Skeletal muscle tissue (tissue), 4 donors: ENCODE data around the gene GRM4. TPM values are rescaled to one million over a fixed set of nuclear protein-coding genes. Genes with fewer than 3 reads are reported as not detected.
"Not testable (repeated sequence)": the region's sequence is repeated elsewhere in the genome, so short reads cannot be mapped to it uniquely, and the experiment has no call there.

Experiments used
- H3K27ac ChIP-seq: one replicate; pipeline ENCODE4 v1.7.0; 2013; ENCODE audit warnings: mild to moderate bottlenecking, low read depth, low read length, inconsistent platforms
- H3K27me3 ChIP-seq, 3 donors: one replicate each; pipeline ENCODE4 v1.7.0; 2013; ENCODE audit warnings: low read length in 3 of 3; ENCODE audit not compliant: control insufficient read depth in 3 of 3, insufficient read depth in 3 of 3
- H3K36me3 ChIP-seq, 3 donors: one replicate each; pipeline ENCODE4 v1.7.0; 2013; ENCODE audit warnings: low read length in 3 of 3; ENCODE audit not compliant: control insufficient read depth in 3 of 3, insufficient read depth in 3 of 3
- H3K4me1 ChIP-seq, 3 donors: one replicate each; pipeline ENCODE4 v1.7.0; 2013; ENCODE audit warnings: low read length in 3 of 3, mild to moderate bottlenecking in 3 of 3; ENCODE audit not compliant: control insufficient read depth in 3 of 3, insufficient read depth in 3 of 3
- H3K4me3 ChIP-seq, 3 donors: one replicate each; pipeline ENCODE4 v1.7.0; 2013; ENCODE audit warnings: low read length in 3 of 3
- H3K9ac ChIP-seq, 3 donors: one replicate each; pipeline ENCODE4 v1.7.0; 2013; ENCODE audit warnings: low read length in 3 of 3, mild to moderate bottlenecking in 3 of 3, moderate library complexity in 2 of 3, low read depth in 1 of 3
- H3K9me3 ChIP-seq, 3 donors: one replicate each; pipeline ENCODE4 v1.7.0; 2013; ENCODE audit warnings: low read length in 3 of 3; ENCODE audit not compliant: control insufficient read depth in 3 of 3
- total RNA-seq: library from RNA; depleted of rRNA; stranded (reverse); fragments of >200 nt; gene quantifications from one replicate; pipeline ENCODE4 v1.2.3, GENCODE V29; 2014
- donor health status: Osteomylitis.

GRM4 gene
- total RNA-seq, 1 donor from 2014 or later = 1.6 TPM

DNA sequence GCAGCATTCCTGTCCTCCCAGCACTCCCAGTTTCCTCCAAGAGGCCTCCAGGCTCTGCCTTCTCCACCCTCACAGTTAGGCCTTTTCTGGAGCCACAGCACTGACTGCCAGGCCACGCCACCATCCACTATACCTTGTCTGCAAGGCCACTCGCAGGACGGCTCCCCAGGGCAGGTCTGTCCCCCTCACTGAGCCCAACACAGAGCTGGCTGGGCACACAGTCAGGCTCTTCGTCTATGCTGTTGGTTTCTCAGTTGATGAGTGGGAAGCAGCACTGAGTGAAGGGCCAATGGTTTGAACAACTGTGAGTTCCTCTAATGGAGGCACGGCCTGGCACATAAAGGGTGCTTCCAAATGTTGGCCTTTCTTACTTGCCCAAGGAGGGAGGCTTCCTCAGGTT is 95.2 kb downstream of the GRM4 start:
- no peak overlapping the region for H3K27ac ChIP-seq
- H3K9ac ChIP-seq = no peak overlapping the region
- H3K36me3 ChIP-seq = no peaks in the 10 kb centered on the region
- no peaks in the 10 kb centered on the region for H3K4me1 ChIP-seq
- peaks cover 0 to 43% (median 26%) of the 10 kb centered on the region in 3 donors for H3K27me3 ChIP-seq
- no peak overlapping the region for H3K4me3 ChIP-seq
- H3K9me3 ChIP-seq = no peaks in the 10 kb centered on the region

DNA sequence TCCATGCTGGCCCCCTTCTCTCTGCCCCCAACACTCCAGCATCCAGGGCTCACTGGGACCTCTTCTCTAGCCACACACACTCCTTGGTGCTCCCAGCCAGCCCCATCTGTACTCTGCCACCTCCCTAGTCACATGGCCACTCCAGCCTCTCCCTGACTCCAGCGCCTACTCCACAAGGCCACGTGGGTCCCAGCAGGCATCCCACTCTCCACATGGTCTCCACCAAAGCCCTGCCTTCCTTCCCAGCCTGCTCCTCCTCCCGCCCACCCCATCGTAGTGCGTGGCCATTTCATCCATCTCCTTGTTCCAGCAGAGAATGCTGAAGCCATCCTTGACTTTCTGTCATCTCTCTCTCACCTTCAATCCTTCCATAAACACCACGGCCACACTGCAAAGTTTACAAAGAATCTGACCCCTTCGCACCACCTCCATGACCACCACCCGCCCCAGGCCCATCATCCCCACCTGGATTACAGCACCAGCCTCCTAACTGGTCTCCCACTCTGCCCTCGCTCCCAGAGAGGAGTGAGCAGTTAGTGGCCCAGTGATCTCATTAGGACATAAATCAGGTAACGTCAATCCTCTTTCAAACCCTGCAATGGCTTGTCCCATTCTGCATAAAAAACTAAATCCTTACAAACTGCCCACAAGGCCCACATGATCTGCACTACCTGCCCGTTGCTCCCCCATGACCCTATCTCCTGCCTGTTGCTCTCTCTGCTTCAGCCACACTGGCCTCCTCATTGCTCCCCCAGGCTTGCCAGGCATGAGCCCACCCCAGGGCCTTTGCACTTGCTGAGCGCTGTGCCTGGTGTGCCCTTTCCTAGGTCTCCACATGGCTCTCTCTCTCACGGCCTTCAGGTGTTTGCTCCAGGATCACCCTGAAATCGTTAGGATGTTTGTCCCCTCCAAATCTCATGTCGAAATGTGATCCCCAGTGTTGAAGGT is 96.2 kb downstream of the GRM4 start:
- no peak overlapping the region for H3K4me3 ChIP-seq
- H3K4me1 ChIP-seq = no peaks in the 10 kb centered on the region
- no peak overlapping the region for H3K9ac ChIP-seq
- peaks cover 0 to 45% (median 22%) of the 10 kb centered on the region in 3 donors for H3K27me3 ChIP-seq
- no peaks in the 10 kb centered on the region for H3K36me3 ChIP-seq
- H3K9me3 ChIP-seq = no peaks in the 10 kb centered on the region
- no peak overlapping the region for H3K27ac ChIP-seq

GRCh38 chr6:34047913-34048867 is 97.7 kb downstream of the GRM4 start:
- Histone ChIP-seq H3K27me3 (peaks cover 3 to 37% (median 22%) of the 10 kb centered on the region in 3 donors), H3K4me1 (no peaks in the 10 kb centered on the region), H3K4me3 (no peak overlapping the region), H3K9ac (no peak overlapping the region), H3K36me3 (no peaks in the 10 kb centered on the region), H3K9me3 (no peaks in the 10 kb centered on the region), H3K27ac (no peak overlapping the region)

GRCh38 chr6:34046617-34047016 is 99.3 kb downstream of the GRM4 start:
- Histone ChIP-seq H3K9ac (no peak overlapping the region), H3K9me3 (no peaks in the 10 kb centered on the region), H3K4me3 (no peak overlapping the region), H3K27me3 (peaks cover 3 to 35% (median 16%) of the 10 kb centered on the region in 3 donors), H3K4me1 (no peaks in the 10 kb centered on the region), H3K27ac (no peak overlapping the region), H3K36me3 (no peaks in the 10 kb centered on the region)

DNA sequence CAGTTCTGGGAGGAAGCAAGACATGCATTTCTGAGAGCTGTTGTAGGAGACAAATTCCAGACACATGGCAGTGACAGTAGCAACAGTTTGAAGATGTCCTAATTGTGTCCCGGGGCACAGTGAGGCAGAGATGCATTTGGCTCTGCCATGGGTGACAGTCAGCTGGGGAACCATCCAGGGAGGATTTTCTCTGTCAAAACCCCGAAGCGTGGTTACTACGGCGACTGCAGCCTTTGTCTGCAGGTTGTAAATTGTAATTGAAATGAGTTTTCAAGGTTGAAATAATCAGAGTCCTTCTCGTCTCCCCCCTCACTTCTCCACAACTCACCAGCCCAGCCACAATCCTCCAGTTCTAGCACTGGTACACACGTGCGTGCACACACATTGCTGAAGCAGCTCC is 100.1 kb downstream of the GRM4 start:
- Histone ChIP-seq H3K9ac (no peak overlapping the region), H3K4me3 (no peak overlapping the region), H3K4me1 (no peaks in the 10 kb centered on the region), H3K9me3 (no peaks in the 10 kb centered on the region), H3K36me3 (no peaks in the 10 kb centered on the region), H3K27me3 (peaks cover 3 to 32% (median 18%) of the 10 kb centered on the region in 3 donors), H3K27ac (no peak overlapping the region)

- H3K9ac ChIP-seq = no peak overlapping the region
- no peak overlapping the region for H3K4me3 ChIP-seq
- no peaks in the 10 kb centered on the region for H3K4me1 ChIP-seq
- no peaks in the 10 kb centered on the region for H3K36me3 ChIP-seq
- H3K27ac ChIP-seq = no peak overlapping the region
- H3K9me3 ChIP-seq = no peaks in the 10 kb centered on the region
- H3K27me3 ChIP-seq = peaks cover 3 to 29% (median 22%) of the 10 kb centered on the region in 3 donors
These were observed 100.8 kb downstream of the GRM4 start for GRCh38 chr6:34044945-34045595.

GRCh38 chr6:34043359-34043758 is 102.5 kb downstream of the GRM4 start:
- Histone ChIP-seq H3K4me3 (no peak overlapping the region), H3K9ac (no peak overlapping the region), H3K9me3 (no peaks in the 10 kb centered on the region), H3K4me1 (no peaks in the 10 kb centered on the region), H3K36me3 (no peaks in the 10 kb centered on the region), H3K27ac (no peak overlapping the region), H3K27me3 (peaks cover 3 to 29% (median 22%) of the 10 kb centered on the region in 3 donors)

DNA sequence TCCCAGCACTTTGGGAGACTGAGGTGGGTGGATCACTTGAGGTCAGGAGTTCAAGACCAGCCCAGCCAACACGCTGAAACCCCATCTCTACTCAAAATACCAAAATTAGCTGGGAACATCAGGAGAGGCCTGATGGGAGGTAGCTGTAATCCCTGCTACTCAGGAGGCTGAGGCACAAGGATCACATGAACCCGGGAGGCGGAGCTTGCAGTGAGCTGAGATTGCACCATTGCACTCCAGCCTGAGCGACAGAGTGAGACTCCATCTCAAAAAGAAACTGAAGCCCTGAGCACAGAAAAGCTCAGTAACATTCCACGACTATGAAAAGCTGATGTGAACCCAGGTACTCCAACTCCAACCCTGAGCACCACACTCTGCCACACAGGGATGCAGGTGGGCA is 103.9 kb downstream of the GRM4 start:
- not testable (repeated sequence) for H3K9me3 ChIP-seq, H3K4me1 ChIP-seq, H3K27ac ChIP-seq, H3K36me3 ChIP-seq, H3K4me3 ChIP-seq, H3K9ac ChIP-seq
- peaks cover 7 to 25% (median 22%) of the 10 kb centered on the region in 3 donors for H3K27me3 ChIP-seq

GRCh38 chr6:34041385-34041784 is 104.5 kb downstream of the GRM4 start:
- Histone ChIP-seq H3K27ac (no peak overlapping the region), H3K36me3 (no peaks in the 10 kb centered on the region), H3K9me3 (no peaks in the 10 kb centered on the region), H3K4me1 (no peaks in the 10 kb centered on the region), H3K4me3 (no peak overlapping the region), H3K27me3 (peaks cover 7 to 22% (median 17%) of the 10 kb centered on the region in 3 donors), H3K9ac (no peak overlapping the region)
